Thoracic aorta (tissue), 2 donors: Measurements from ENCODE around the gene IGF2R. TPM values are rescaled to one million over a fixed set of nuclear protein-coding genes. Genes with fewer than 3 reads are reported as not detected.

Source experiments
- ATAC-seq: fragments of 150-250 bp; one replicate; pipeline ENCODE4 v1.8.0; 2017; ENCODE audit warnings: low read depth; ENCODE audit not compliant: insufficient number of reproducible peaks, low FRiP score
- DNase-seq: peaks from one replicate; pipeline ENCODE4 v3.0.0-alpha.2; 2020; ENCODE audit warnings: low spot score
- H3K27ac ChIP-seq, 2 donors: fragments of 200-600 bp; sonication (generic); 1 replicate in 1 of 2; 2 replicates in 1 of 2; pipeline ENCODE4 v1.5.1; 2016; ENCODE audit warnings: mild to moderate bottlenecking in 2 of 2, moderate library complexity in 2 of 2
- H3K27me3 ChIP-seq: fragments of 200-600 bp; sonication (generic); replicated peaks from 2 replicates; pipeline ENCODE4 v1.6.0; 2016; ENCODE audit warnings: mild to moderate bottlenecking; ENCODE audit not compliant: insufficient read depth
- H3K36me3 ChIP-seq: fragments of 200-600 bp; sonication (generic); one replicate; pipeline ENCODE4 v1.5.1; 2016
- H3K4me1 ChIP-seq, 2 donors: fragments of 200-600 bp; sonication (generic); 1 replicate in 1 of 2; 2 replicates in 1 of 2; pipeline versions ENCODE4 v1.5.1 to v1.6.0; 2016; ENCODE audit warnings: low read depth in 2 of 2, mild to moderate bottlenecking in 1 of 2; ENCODE audit not compliant: control insufficient read depth in 1 of 2
- H3K4me3 ChIP-seq: fragments of 200-600 bp; sonication (generic); 2 replicates; pipeline ENCODE4 v1.5.1; 2016; ENCODE audit warnings: mild to moderate bottlenecking
- H3K9me3 ChIP-seq: fragments of 200-600 bp; sonication (generic); 2 replicates; pipeline ENCODE4 v1.5.1; 2016
- CTCF ChIP-seq: fragments of 200-600 bp; sonication (generic); IDR thresholded peaks from one replicate; pipeline ENCODE4 v1.5.1; 2019; ENCODE audit warnings: antibody characterized with exemption
- total RNA-seq, 2 donors: library from RNA; depleted of rRNA; stranded (reverse); fragments of >200 nt; gene quantifications; one replicate each; pipeline versions ENCODE4 v1.1.0 to v1.2.3, GENCODE V29; 2016

Gene IGF2R
- total RNA-seq, 2 donors from 2014 or later: 82.2 to 88.4 TPM

- DNase-seq (no peak), ATAC-seq (no peak)
- TF ChIP-seq CTCF: no peak
- Histone ChIP-seq H3K27me3 (no peaks in the 10 kb centered on the region), H3K4me1 (no peaks in the 10 kb centered on the region), H3K4me3 (no peak overlapping the region), H3K9me3 (no peaks in the 10 kb centered on the region), H3K27ac (no peak overlapping the region), H3K36me3 (peaks cover 51% of the 10 kb centered on the region)
Observed at GRCh38 chr6:160055813-160056212, 86.9 kb downstream of the IGF2R start.

GRCh38 chr6:160057080-160057479 lies 88.2 kb downstream of the IGF2R start:
- H3K9me3 ChIP-seq: no peaks in the 10 kb centered on the region
- peaks cover 59% of the 10 kb centered on the region for H3K36me3 ChIP-seq
- no peak for ATAC-seq
- no peak overlapping the region for H3K27ac ChIP-seq
- no peak for DNase-seq
- no peaks in the 10 kb centered on the region for H3K4me1 ChIP-seq
- H3K27me3 ChIP-seq: no peaks in the 10 kb centered on the region
- no peak for TF ChIP-seq CTCF
- no peak overlapping the region for H3K4me3 ChIP-seq

GRCh38 chr6:160058603-160059215 lies 89.8 kb downstream of the IGF2R start:
- Histone ChIP-seq H3K36me3 (peaks cover 65% of the 10 kb centered on the region), H3K9me3 (no peaks in the 10 kb centered on the region), H3K27me3 (no peaks in the 10 kb centered on the region), H3K4me3 (no peak overlapping the region), H3K27ac (no peak overlapping the region), H3K4me1 (no peaks in the 10 kb centered on the region)
- DNase-seq (no peak), ATAC-seq (no peak)
- no peak for TF ChIP-seq CTCF

DNA sequence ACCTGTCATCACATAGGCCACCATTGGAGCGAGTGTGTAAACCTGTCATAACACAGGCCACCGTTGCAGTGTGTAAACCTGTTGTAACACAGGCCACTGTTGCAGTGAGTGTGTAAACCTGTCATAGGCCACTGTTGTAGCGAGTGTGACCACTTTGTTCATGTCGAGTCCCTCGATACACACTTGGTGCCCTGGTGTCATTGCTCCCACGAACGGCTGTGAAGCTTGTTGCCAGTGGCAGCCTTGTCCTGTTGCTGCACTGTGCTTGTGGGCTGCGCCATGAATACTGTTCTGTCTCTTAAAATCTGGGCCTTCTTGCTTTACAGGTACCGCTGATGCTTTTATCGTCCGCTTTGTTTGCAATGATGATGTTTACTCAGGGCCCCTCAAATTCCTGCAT lies 91.3 kb downstream of the IGF2R start:
- no peaks in the 10 kb centered on the region for H3K4me1 ChIP-seq
- H3K4me3 ChIP-seq: no peak overlapping the region
- DNase-seq: no peak
- peaks cover 73% of the 10 kb centered on the region for H3K36me3 ChIP-seq
- ATAC-seq: no peak
- no peak for TF ChIP-seq CTCF
- H3K27me3 ChIP-seq: no peaks in the 10 kb centered on the region
- H3K9me3 ChIP-seq: no peaks in the 10 kb centered on the region
- H3K27ac ChIP-seq: no peak overlapping the region

GRCh38 chr6:160060920-160061447 lies 92.1 kb downstream of the IGF2R start:
- Histone ChIP-seq H3K27ac (no peak overlapping the region), H3K4me1 (no peaks in the 10 kb centered on the region), H3K4me3 (no peak overlapping the region), H3K36me3 (peaks cover 70% of the 10 kb centered on the region), H3K9me3 (no peaks in the 10 kb centered on the region), H3K27me3 (no peaks in the 10 kb centered on the region)
- TF ChIP-seq CTCF: no peak
- DNase-seq (no peak), ATAC-seq (no peak)
